Mesendoderm (in vitro differentiated cells): ENCODE measurements around the gene DOK6.

ENCODE experiments used
- DNase-seq: peaks from one replicate; pipeline ENCODE4 v3.0.0; 2013
- H2AK5ac ChIP-seq: 2 replicates; pipeline ENCODE4 v1.6.1; 2013; ENCODE audit warnings: low read length, inconsistent platforms
- H2BK120ac ChIP-seq: 2 replicates; pipeline ENCODE4 v1.6.1; 2013; ENCODE audit warnings: low read depth, mild to moderate bottlenecking, low read length, moderate library complexity, mixed read lengths
- H2BK15ac ChIP-seq: replicated peaks from 2 replicates; pipeline ENCODE4 v1.6.1; 2013; ENCODE audit warnings: low read depth, mild to moderate bottlenecking, moderate library complexity
- H2BK5ac ChIP-seq: 2 replicates; pipeline ENCODE4 v1.6.1; 2013; ENCODE audit warnings: low read length, inconsistent platforms
- H3K18ac ChIP-seq: 2 replicates; pipeline ENCODE4 v1.6.1; 2013; ENCODE audit warnings: mild to moderate bottlenecking, low read length, mixed read lengths
- H3K23ac ChIP-seq: one replicate; pipeline ENCODE4 v1.6.1; 2013; ENCODE audit warnings: low read length
- H3K27ac ChIP-seq: 2 replicates; pipeline ENCODE4 v1.5.1; 2013; ENCODE audit warnings: low read depth, mild to moderate bottlenecking, inconsistent platforms, low read length, moderate library complexity
- H3K27me3 ChIP-seq: 2 replicates; pipeline ENCODE4 v1.6.1; 2013; ENCODE audit warnings: low read length, control low read depth, mild to moderate bottlenecking, inconsistent platforms; ENCODE audit not compliant: insufficient read depth, poor library complexity
- H3K36me3 ChIP-seq: 2 replicates; pipeline ENCODE4 v1.6.1; 2013; ENCODE audit warnings: low read length, inconsistent platforms; ENCODE audit not compliant: control insufficient read depth, insufficient read depth
- H3K4ac ChIP-seq: one replicate; pipeline ENCODE4 v1.6.1; 2013; ENCODE audit warnings: low read depth, mild to moderate bottlenecking, low read length, moderate library complexity
- H3K4me1 ChIP-seq: 2 replicates; pipeline ENCODE4 v1.6.1; 2013; ENCODE audit warnings: low read depth, low read length, inconsistent platforms; ENCODE audit not compliant: control insufficient read depth
- H3K4me2 ChIP-seq: 2 replicates; pipeline ENCODE4 v1.6.1; 2013; ENCODE audit warnings: low read length
- H3K4me3 ChIP-seq: 2 replicates; pipeline ENCODE4 v1.5.1; 2013; ENCODE audit warnings: mild to moderate bottlenecking, low read length
- H3K56ac ChIP-seq: one replicate; pipeline ENCODE4 v1.6.1; 2013; ENCODE audit warnings: low read length
- H3K79me1 ChIP-seq: 2 replicates; pipeline ENCODE4 v1.6.1; 2013; ENCODE audit warnings: low read length, inconsistent platforms
- H3K79me2 ChIP-seq: 2 replicates; pipeline ENCODE4 v1.6.1; 2013; ENCODE audit warnings: mild to moderate bottlenecking, low read length; ENCODE audit not compliant: control insufficient read depth, insufficient read depth
- H3K9ac ChIP-seq: 2 replicates; pipeline ENCODE4 v1.6.1; 2013; ENCODE audit warnings: low read length, inconsistent platforms
- H4K5ac ChIP-seq: one replicate; pipeline ENCODE4 v1.6.1; 2013; ENCODE audit warnings: low read length
- H4K8ac ChIP-seq: one replicate; pipeline ENCODE4 v1.6.1; 2013; ENCODE audit warnings: low read depth, mild to moderate bottlenecking, control low read depth, low read length, moderate library complexity
- WGBS: extraction: QIAGEN DNeasy Blood & Tissue Kit; methylation state at CpG from one replicate; pipeline ENCODE4 v1.1.7; 2013; ENCODE audit warnings: low lambda C conversion rate, missing lambda C conversion rate; ENCODE audit not compliant: insufficient coverage; ENCODE audit errors: extremely low coverage; 5-methylcytosine and 5-hydroxymethylcytosine counted together

Gene DOK6

DNA sequence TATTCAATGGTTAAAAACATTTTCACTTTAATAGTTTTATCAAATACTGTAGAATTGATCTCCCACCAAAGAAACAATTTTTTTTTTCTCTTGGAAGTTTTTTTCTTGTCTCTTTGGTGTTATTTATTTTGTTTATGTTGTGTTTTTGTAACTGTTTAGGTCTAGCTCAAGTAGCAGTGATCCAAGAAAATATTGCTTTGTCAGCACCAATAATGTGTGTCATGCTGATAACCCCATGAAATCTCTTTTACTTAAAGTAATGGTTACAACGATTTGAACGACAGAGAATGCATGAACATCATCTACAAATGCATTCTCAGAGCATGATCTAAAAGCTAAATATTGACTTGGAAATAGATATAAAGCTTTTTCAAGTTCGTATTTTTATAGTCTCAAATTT lies 122.9 kb downstream of the DOK6 start:
- no peak overlapping the region for H2BK120ac ChIP-seq
- no CpG with 5 or more reads among the region's 3 CpGs for WGBS

DNA sequence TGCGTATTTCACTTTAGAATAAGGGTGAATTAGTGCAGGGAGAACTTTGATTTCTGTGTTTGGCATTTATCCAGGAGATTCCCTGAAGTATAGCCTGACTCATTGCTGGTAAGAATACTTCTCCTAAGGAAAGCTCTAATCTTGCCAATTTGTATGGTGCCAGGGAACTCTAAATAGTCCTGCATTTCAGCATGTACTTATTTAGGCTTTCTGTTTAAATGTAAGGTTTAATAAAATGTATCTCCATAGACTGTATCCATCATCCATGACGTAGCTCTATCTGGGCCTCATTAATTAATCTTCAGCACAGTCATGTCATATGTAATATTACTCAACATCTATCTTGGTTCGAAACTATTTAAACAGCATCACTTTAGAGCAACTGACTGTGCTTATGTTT lies 127.7 kb downstream of the DOK6 start:
- H3K27me3 ChIP-seq: no peaks in the 10 kb centered on the region
- no peak overlapping the region for H4K8ac ChIP-seq
- DNase-seq: no peak

More for the DNA sequence above, 122.9 kb downstream of the DOK6 start:
- Histone ChIP-seq H3K18ac (no peak overlapping the region), H3K4me1 (no peaks in the 10 kb centered on the region), H2AK5ac (no peak overlapping the region), H4K8ac (no peak overlapping the region), H3K36me3 (no peaks in the 10 kb centered on the region), H3K23ac (no peak overlapping the region), H3K79me2 (no peaks in the 10 kb centered on the region), H3K79me1 (no peaks in the 10 kb centered on the region), H2BK5ac (no peak overlapping the region), H2BK15ac (no peak overlapping the region), H4K5ac (no peak overlapping the region), H3K9ac (no peak overlapping the region), H3K27me3 (no peaks in the 10 kb centered on the region), H3K4me2 (no peak overlapping the region), H3K27ac (no peak overlapping the region), H3K4me3 (no peak overlapping the region), H3K4ac (no peak overlapping the region), H3K56ac (no peak overlapping the region)
- DNase-seq: no peak

DNA sequence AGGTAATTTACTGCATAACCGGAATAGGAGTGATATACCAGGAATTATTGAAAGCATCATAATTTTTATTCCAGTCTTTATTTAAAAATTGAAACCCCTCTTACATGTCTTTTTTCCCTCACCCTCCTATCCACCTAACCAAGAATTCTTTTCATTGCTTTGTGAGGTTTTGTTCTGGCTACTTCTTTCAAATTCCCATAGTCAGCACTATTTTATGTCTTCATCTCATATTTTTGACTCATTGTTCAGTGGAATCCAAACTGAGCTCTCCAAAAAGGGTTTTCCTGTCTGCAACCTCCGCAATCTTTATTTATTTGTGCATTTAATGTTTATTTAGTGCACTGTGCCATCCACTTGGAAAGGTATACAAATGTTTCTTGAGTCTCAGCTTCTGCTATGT lies 128.5 kb downstream of the DOK6 start:
- Histone ChIP-seq H3K4me3 (no peak overlapping the region), H3K36me3 (no peaks in the 10 kb centered on the region), H3K79me2 (no peaks in the 10 kb centered on the region), H2BK120ac (no peak overlapping the region), H3K27ac (no peak overlapping the region), H3K4me1 (no peaks in the 10 kb centered on the region), H2BK5ac (no peak overlapping the region), H2BK15ac (no peak overlapping the region), H3K79me1 (no peaks in the 10 kb centered on the region), H3K4ac (no peak overlapping the region), H3K56ac (no peak overlapping the region), H3K4me2 (no peak overlapping the region), H4K5ac (no peak overlapping the region), H2AK5ac (no peak overlapping the region), H4K8ac (no peak overlapping the region), H3K23ac (no peak overlapping the region), H3K27me3 (no peaks in the 10 kb centered on the region), H3K9ac (no peak overlapping the region), H3K18ac (no peak overlapping the region)
- DNase-seq: no peak
- no CpG with 5 or more reads among the region's 2 CpGs for WGBS

More for the DNA sequence above, 127.7 kb downstream of the DOK6 start:
- WGBS: no CpG with 5 or more reads among the region's 3 CpGs
- Histone ChIP-seq H3K79me1 (no peaks in the 10 kb centered on the region), H4K5ac (no peak overlapping the region), H3K23ac (no peak overlapping the region), H2BK15ac (no peak overlapping the region), H2AK5ac (no peak overlapping the region), H3K4me1 (no peaks in the 10 kb centered on the region), H3K4ac (no peak overlapping the region), H3K56ac (no peak overlapping the region), H3K9ac (no peak overlapping the region), H3K4me2 (no peak overlapping the region), H3K36me3 (no peaks in the 10 kb centered on the region), H3K18ac (no peak overlapping the region), H3K79me2 (no peaks in the 10 kb centered on the region), H3K4me3 (no peak overlapping the region), H2BK5ac (no peak overlapping the region), H2BK120ac (no peak overlapping the region), H3K27ac (no peak overlapping the region)

DNA sequence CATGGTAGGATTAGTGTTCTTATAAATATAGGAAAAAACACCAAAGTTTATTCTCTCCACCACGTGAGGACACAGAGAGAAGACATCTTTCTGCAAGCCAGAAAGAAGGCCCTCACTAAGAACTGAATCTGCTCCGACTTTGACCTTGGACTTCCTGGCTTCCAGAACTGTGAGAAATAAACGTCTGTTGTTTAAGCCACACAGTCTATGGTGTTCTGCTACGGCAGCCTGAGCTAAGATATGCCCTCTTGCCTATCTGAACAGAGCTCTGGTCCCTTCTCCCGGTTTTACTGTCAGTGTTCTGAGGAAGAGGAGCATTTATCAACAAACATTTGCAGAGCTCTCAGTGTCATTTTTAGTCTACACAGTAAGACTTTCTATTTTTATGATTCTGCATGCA lies 131.3 kb downstream of the DOK6 start:
- H3K79me1 ChIP-seq: no peaks in the 10 kb centered on the region
- no peaks in the 10 kb centered on the region for H3K4me1 ChIP-seq
- DNase-seq: no peak
- no peak overlapping the region for H3K27ac ChIP-seq
- no peak overlapping the region for H4K8ac ChIP-seq
- H3K4me3 ChIP-seq: no peak overlapping the region
- no peak overlapping the region for H3K56ac ChIP-seq
- no peaks in the 10 kb centered on the region for H3K79me2 ChIP-seq
- no peak overlapping the region for H3K23ac ChIP-seq
- H2AK5ac ChIP-seq: no peak overlapping the region
- no peak overlapping the region for H3K18ac ChIP-seq
- H2BK15ac ChIP-seq: no peak overlapping the region
- no peaks in the 10 kb centered on the region for H3K36me3 ChIP-seq
- WGBS: no CpG with 5 or more reads among the region's 5 CpGs
- no peak overlapping the region for H2BK5ac ChIP-seq
- no peak overlapping the region for H4K5ac ChIP-seq
- H2BK120ac ChIP-seq: no peak overlapping the region
- H3K27me3 ChIP-seq: no peaks in the 10 kb centered on the region
- no peak overlapping the region for H3K4ac ChIP-seq
- no peak overlapping the region for H3K4me2 ChIP-seq
- H3K9ac ChIP-seq: no peak overlapping the region

DNA sequence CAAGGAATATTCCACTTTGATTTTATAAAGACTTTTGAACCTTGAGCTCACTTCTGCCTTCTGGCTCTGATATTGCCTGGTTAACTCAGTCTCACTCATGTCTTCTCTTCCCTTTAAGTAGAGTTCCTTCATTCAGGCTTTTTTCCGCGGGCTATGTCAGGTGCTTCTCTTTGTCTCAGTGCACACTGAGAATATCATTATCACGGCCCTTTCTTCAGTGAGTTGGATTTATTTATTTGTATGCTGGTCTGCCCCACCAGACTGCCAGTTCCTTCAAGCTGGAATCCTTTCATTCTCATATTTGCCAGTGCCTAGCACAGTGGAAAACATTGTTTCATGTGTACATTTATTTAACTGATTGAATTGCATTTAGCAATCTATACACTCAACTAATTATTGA lies 136.5 kb downstream of the DOK6 start:
- Histone ChIP-seq H3K4me2 (no peak overlapping the region), H3K27ac (no peak overlapping the region), H3K23ac (no peak overlapping the region), H2BK5ac (no peak overlapping the region), H3K9ac (no peak overlapping the region), H3K56ac (no peak overlapping the region), H3K4me3 (no peak overlapping the region), H3K36me3 (no peaks in the 10 kb centered on the region), H3K79me2 (no peaks in the 10 kb centered on the region), H2AK5ac (no peak overlapping the region), H2BK15ac (no peak overlapping the region), H3K79me1 (no peaks in the 10 kb centered on the region), H3K18ac (no peak overlapping the region), H4K8ac (no peak overlapping the region), H3K4me1 (no peaks in the 10 kb centered on the region), H3K27me3 (no peaks in the 10 kb centered on the region), H2BK120ac (no peak overlapping the region), H4K5ac (no peak overlapping the region), H3K4ac (no peak overlapping the region)
- WGBS: no CpG with 5 or more reads among the region's 3 CpGs
- DNase-seq: no peak

DNA sequence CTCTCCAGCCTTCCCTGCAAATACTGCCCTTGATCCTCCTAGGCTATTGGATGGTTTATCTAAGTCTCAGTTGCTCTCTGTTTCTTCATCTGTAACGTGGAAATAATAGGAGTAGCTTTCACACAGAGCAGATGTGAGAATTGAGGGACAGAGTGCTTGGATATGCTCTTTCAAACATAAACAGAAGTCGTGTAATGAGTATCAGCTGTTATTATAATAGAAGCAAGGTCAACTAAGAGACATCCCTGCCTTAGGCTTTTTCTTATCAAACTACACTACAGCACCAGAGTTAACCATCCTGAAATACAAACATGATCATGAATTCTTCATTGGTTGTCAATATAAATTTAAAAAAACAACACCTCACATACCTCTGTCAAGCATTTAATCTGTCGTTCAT lies 138.2 kb downstream of the DOK6 start:
- Histone ChIP-seq H4K8ac (no peak overlapping the region), H3K27ac (no peak overlapping the region), H3K36me3 (no peaks in the 10 kb centered on the region), H3K27me3 (no peaks in the 10 kb centered on the region), H3K79me1 (no peaks in the 10 kb centered on the region), H3K4ac (no peak overlapping the region), H3K4me1 (no peaks in the 10 kb centered on the region), H2BK120ac (no peak overlapping the region), H2BK5ac (no peak overlapping the region), H3K56ac (no peak overlapping the region), H3K18ac (no peak overlapping the region), H2BK15ac (no peak overlapping the region), H3K79me2 (no peaks in the 10 kb centered on the region), H3K4me3 (no peak overlapping the region), H3K9ac (no peak overlapping the region), H3K23ac (no peak overlapping the region), H2AK5ac (no peak overlapping the region), H4K5ac (no peak overlapping the region), H3K4me2 (no peak overlapping the region)
- WGBS: 100% methylated on average over 1 of the region's 3 CpGs
- DNase-seq: no peak
